Bronchial epithelial cell (primary cell): Measurements from ENCODE around the gene ASCC2. TPM values are rescaled to one million over a fixed set of nuclear protein-coding genes. Genes with fewer than 3 reads are reported as not detected.

ENCODE experiments used
- DNase-seq: peaks from one replicate; pipeline ENCODE4 v3.0.0-alpha.2; 2010; ENCODE audit warnings: low read depth
- FAIRE-seq: peaks from 2 replicates; lab custom pipeline; 2011; peaks lifted over from hg19 to GRCh38; lab: Jason Lieb, UNC
- H3K27me3 ChIP-seq: 2 replicates; pipeline ENCODE4 v1.5.1; 2011; ENCODE audit warnings: low read length; ENCODE audit not compliant: control insufficient read depth, insufficient read depth
- H3K36me3 ChIP-seq: 2 replicates; pipeline ENCODE4 v1.5.1; 2011; ENCODE audit warnings: low read length; ENCODE audit not compliant: control insufficient read depth, insufficient read depth
- H3K4me3 ChIP-seq: 2 replicates; pipeline ENCODE4 v1.5.1; 2011; ENCODE audit warnings: mild to moderate bottlenecking, low read depth, low read length, control low read depth
- total RNA-seq: library from RNA; depleted of rRNA; stranded (reverse); fragments of >200 nt; gene quantifications from 2 replicates; pipeline ENCODE4 v1.2.1, GENCODE V29; 2014
- TF ChIP-seq, protein P1 (sequence below): IDR thresholded peaks from 2 replicates; pipeline ENCODE4 v1.5.1; 2011; ENCODE audit warnings: mild to moderate bottlenecking, moderate library complexity, low read length, control low read depth, inconsistent platforms; ENCODE audit not compliant: insufficient read depth, severe bottlenecking

Gene ASCC2
- total RNA-seq, 1 donor from 2014 or later: 26.1 TPM

DNA sequence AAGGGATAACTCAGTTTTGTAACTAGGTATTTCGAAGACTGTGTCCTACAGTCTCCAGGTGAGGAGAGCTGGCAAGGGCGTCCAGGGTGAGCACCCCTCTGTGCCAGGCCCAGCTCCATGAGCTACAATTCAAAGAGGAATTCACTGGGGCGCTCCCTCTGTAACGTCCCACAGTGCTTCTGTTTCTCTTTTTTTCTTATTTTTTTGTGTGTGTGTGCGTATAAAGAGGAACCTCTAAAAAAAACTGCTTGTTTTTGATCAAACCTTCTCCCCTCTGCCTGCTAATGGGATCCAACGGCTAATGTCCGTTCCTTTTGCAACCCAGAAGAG lies 17.1 kb downstream of the ASCC2 start:
- TF ChIP-seq, protein P1, sequence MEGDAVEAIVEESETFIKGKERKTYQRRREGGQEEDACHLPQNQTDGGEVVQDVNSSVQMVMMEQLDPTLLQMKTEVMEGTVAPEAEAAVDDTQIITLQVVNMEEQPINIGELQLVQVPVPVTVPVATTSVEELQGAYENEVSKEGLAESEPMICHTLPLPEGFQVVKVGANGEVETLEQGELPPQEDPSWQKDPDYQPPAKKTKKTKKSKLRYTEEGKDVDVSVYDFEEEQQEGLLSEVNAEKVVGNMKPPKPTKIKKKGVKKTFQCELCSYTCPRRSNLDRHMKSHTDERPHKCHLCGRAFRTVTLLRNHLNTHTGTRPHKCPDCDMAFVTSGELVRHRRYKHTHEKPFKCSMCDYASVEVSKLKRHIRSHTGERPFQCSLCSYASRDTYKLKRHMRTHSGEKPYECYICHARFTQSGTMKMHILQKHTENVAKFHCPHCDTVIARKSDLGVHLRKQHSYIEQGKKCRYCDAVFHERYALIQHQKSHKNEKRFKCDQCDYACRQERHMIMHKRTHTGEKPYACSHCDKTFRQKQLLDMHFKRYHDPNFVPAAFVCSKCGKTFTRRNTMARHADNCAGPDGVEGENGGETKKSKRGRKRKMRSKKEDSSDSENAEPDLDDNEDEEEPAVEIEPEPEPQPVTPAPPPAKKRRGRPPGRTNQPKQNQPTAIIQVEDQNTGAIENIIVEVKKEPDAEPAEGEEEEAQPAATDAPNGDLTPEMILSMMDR: no peak
- FAIRE-seq (no peak), DNase-seq (no peak)
- H3K4me3 ChIP-seq: no peak overlapping the region
- no peaks in the 10 kb centered on the region for H3K27me3 ChIP-seq
- H3K36me3 ChIP-seq: peaks cover 11% of the 10 kb centered on the region

DNA sequence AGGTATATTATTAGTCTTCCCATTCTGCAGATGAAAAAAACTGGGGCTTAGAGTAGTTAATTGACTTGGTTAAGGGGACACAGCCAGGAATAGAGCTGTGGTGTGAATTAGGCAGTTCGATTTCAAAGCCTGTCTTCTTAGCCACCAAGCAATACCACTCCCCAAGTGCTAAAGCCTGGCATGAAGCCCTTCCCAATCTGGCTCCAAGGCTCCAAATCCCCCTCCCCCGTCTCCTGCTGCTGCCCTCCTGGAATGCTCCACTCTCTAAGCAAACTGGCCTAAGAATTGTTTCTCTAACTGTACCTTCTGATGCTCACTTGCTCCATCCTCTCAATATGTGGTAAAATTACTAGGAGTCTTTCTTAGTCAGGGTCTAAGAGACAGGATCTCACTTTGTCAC lies 18.6 kb downstream of the ASCC2 start:
- no peak overlapping the region for H3K4me3 ChIP-seq
- peaks cover 7% of the 10 kb centered on the region for H3K36me3 ChIP-seq
- no peak for FAIRE-seq
- H3K27me3 ChIP-seq: no peaks in the 10 kb centered on the region
- no peak for DNase-seq
- TF ChIP-seq, protein P1: no peak

DNA sequence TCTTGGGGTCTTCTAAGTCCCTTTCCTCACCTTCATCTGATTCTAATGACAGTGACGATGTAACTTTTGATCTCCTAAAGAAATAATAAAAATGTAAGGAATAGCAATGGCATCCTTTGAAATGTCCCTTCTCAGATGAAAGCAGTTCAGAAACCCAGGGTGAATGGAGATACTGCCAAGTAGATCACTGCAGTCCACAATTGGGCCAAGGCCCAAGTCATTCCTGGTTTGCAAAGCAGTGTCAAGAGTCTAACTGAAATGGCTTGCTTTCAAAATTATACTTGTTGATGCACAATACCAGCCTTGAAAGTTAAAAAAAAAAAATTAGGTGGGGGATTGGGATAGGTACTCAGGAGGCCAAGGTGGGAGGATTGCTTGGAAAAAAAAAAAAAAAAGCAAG lies 20.4 kb downstream of the ASCC2 start:
- no peak overlapping the region for H3K4me3 ChIP-seq
- no peak for DNase-seq
- peaks cover 7% of the 10 kb centered on the region for H3K36me3 ChIP-seq
- TF ChIP-seq, protein P1: no peak
- FAIRE-seq: no peak
- no peaks in the 10 kb centered on the region for H3K27me3 ChIP-seq

DNA sequence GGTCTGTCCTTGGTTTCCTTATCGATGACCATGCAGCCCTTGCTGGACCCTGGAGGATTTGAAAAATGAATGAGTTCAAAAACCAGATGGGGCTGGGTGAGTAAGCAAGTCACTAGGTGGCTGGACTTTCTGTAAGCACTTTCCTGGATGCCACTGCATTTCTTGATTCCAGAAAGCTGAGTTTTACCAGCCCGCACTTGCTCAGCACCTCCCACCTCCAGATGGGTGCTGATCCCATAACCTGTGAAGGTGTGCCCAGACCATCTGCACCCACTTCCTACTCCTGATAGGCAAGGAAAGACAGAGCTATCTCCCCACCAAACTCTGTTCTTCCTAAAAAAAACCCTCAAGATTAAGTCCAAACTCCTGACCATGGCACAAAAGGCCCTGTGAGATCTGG lies 21.1 kb downstream of the ASCC2 start:
- DNase-seq: peak; percentile 64
- peak; percentile 32 for FAIRE-seq
- TF ChIP-seq, protein P1: no peak
- H3K4me3 ChIP-seq: no peak overlapping the region
- no peaks in the 10 kb centered on the region for H3K27me3 ChIP-seq
- H3K36me3 ChIP-seq: peaks cover 9% of the 10 kb centered on the region

DNA sequence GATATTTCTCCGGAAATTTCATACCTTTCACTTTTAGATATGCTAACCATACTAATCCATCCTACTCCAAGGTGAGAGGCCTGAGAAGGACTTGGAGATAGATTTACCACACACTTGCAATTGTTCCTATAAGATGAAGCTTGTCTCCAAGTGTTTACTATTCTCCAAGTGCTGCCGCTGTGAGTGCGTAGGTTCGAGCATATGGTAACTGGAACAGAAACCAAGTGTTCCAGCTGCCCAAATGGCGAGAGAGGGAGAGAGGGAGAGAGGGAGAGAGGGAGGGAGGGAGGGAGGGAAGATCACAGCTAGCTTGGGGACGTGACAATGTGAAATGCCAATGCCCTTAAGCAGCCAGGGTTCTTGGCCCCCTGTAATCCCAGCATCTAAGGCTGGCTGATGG lies 21.5 kb downstream of the ASCC2 start:
- DNase-seq (no peak), FAIRE-seq (no peak)
- TF ChIP-seq, protein P1: no peak
- no peak overlapping the region for H3K4me3 ChIP-seq
- H3K36me3 ChIP-seq: peaks cover 10% of the 10 kb centered on the region
- no peaks in the 10 kb centered on the region for H3K27me3 ChIP-seq

DNA sequence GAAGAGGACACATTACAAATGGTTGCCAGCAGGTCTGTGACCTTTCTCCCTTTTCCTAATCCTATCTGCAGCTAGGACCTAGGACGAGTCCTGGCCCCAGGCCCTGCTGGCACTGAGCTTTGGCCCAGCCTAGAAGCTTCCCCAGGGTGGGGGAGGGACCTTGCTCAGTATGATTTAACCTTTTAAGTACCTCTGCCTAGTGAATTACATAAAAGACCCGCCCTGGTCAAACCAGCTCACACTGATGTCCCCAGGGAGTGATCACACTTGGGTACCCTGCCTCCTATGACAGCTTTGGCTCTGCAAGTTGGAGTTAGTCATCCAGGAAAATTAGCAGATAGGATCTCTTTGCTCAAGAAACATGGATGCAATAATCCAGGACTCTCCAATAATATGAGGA lies 21.9 kb downstream of the ASCC2 start:
- H3K36me3 ChIP-seq: peaks cover 10% of the 10 kb centered on the region
- FAIRE-seq: no peak

More for the DNA sequence above, 21.9 kb downstream of the ASCC2 start:
- Histone ChIP-seq H3K27me3 (no peaks in the 10 kb centered on the region), H3K4me3 (no peak overlapping the region)
- peak; percentile 59 for DNase-seq
- TF ChIP-seq, protein P1: no peak
